Stimulated activated CD4-positive, alpha-beta T cell treated with anti-CD3 and anti-CD28 coated beads, Interleukin-12 subunit alpha, Interleukin-12 subunit beta, amount 100 ng/mL, for 24 hours (primary cell): Measurements from ENCODE around the gene KRT40.

Experiments used
- DNase-seq, 2 experiments: peaks; one replicate each; pipeline ENCODE4 v3.0.0-alpha.2; 2020; ENCODE audit warnings: low read depth in 2 of 2

KRT40 gene

GRCh38 chr17:40997361-40997760 is 13.2 kb upstream of the KRT40 start:
- no peak for DNase-seq

- DNase-seq: no peak
These were observed 12.7 kb upstream of the KRT40 start for GRCh38 chr17:40996829-40997228.

- DNase-seq: no peak
These were observed 11.0 kb upstream of the KRT40 start for GRCh38 chr17:40995116-40995515.

GRCh38 chr17:40993839-40994238 is 9.7 kb upstream of the KRT40 start, which contains the start of gene KRTAP3-3:
Gene KRTAP3-3, minus strand, starts transcription at chr17:40994164. Its CDS starts 67 bp downstream, at chr17:40994097.
- no peak for DNase-seq

- no peak for DNase-seq
These were observed 9.0 kb upstream of the KRT40 start for GRCh38 chr17:40993084-40993483.

- DNase-seq: no peak
These were observed 8.5 kb upstream of the KRT40 start for GRCh38 chr17:40992666-40993065.

GRCh38 chr17:40986920-40987319 is 2.8 kb upstream of the KRT40 start:
- DNase-seq: no peak

- no peak for DNase-seq
These were observed 3.0 kb downstream of the KRT40 start for GRCh38 chr17:40981115-40981514.

- DNase-seq: no peak
These were observed 3.5 kb downstream of the KRT40 start for GRCh38 chr17:40980596-40980995.

GRCh38 chr17:40980117-40980516 is 4.0 kb downstream of the KRT40 start:
- no peak for DNase-seq

- DNase-seq: no peak
These were observed 5.5 kb downstream of the KRT40 start for GRCh38 chr17:40978575-40979151.

GRCh38 chr17:40975516-40975915 is 8.6 kb downstream of the KRT40 start:
- no peak for DNase-seq

- DNase-seq: no peak
These were observed 9.8 kb downstream of the KRT40 start for GRCh38 chr17:40974366-40974765.

GRCh38 chr17:40967582-40967981 is 16.5 kb downstream of the KRT40 start:
- no peak for DNase-seq

- no peak for DNase-seq
These were observed 17.3 kb downstream of the KRT40 start, which contains the start of gene KRT39 for GRCh38 chr17:40966848-40967247. Gene KRT39, minus strand, starts transcription at chr17:40966948. Its CDS starts 92 bp downstream, at chr17:40966856.

GRCh38 chr17:40963838-40964237 is 20.3 kb downstream of the KRT40 start:
- no peak for DNase-seq

- DNase-seq: no peak
These were observed 22.0 kb downstream of the KRT40 start for GRCh38 chr17:40962059-40962561.

- DNase-seq: no peak
These were observed 22.5 kb downstream of the KRT40 start for GRCh38 chr17:40961591-40961990.

- DNase-seq: no peak
These were observed 24.0 kb downstream of the KRT40 start for GRCh38 chr17:40960144-40960543.

GRCh38 chr17:40958086-40958953 is 25.8 kb downstream of the KRT40 start:
- DNase-seq: no peak

GRCh38 chr17:40956401-40957254 is 27.5 kb downstream of the KRT40 start:
- no peak for DNase-seq

- no peak for DNase-seq
These were observed 30.2 kb downstream of the KRT40 start for GRCh38 chr17:40953881-40954280.
